Peyer's patch (tissue), 4 donors: ENCODE measurements around the gene KCNG4.

Experiments
- CTCF ChIP-seq, 6 experiments: fragments of 450-650 bp in 4 of 6; fragments of 200-600 bp in 2 of 6; sonication (generic) in 1 of 6; IDR thresholded peaks; one replicate each; pipeline ENCODE4 v1.5.1; 2017 to 2019; ENCODE audit warnings: antibody characterized with exemption in 6 of 6, mild to moderate bottlenecking in 3 of 6, moderate library complexity in 1 of 6
- POLR2A ChIP-seq, 2 donors: fragments of 450-650 bp; IDR thresholded peaks; one replicate each; pipeline ENCODE4 v1.5.1; 2017; ENCODE audit warnings: antibody characterized with exemption in 2 of 2, mild to moderate bottlenecking in 2 of 2, moderate library complexity in 2 of 2

- TF ChIP-seq POLR2A (IDR thresholded peaks at IDR 0.05), result no peak
- TF ChIP-seq CTCF (IDR thresholded peaks at IDR 0.05), result no peak
These were observed 23.1 kb upstream of the KCNG4 start for GRCh38 chr16:84262939-84263338.
